Inferior parietal cortex (tissue), 1 donor: ENCODE results near the gene IMPDH1.

Source experiments
- DNase-seq: peaks from one replicate; pipeline ENCODE4 v3.0.0-alpha.2; 2016; ENCODE audit errors: extremely low spot score

The IMPDH1 gene

DNA sequence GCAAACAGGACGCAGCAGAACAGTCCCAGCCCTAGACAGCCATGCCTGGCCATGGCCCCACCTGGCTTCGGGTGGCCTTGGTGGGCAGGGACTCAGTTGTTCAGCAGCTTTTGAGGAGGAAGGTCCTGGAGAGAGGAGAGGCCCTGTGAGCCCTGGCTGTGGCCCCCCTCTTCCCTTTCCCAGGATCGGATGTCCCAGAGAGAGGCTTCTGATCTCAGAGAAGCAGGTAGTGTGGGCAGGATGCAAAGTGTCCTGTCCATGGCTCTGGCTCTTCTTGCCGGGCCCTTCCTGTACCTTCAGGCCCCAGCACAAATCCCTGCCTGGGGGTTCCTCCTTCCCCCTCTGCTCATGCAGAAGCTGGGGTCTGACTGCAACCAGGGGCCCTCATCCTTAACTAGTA lies 49.8 kb downstream of the IMPDH1 start:
- DNase-seq = no peak

DNA sequence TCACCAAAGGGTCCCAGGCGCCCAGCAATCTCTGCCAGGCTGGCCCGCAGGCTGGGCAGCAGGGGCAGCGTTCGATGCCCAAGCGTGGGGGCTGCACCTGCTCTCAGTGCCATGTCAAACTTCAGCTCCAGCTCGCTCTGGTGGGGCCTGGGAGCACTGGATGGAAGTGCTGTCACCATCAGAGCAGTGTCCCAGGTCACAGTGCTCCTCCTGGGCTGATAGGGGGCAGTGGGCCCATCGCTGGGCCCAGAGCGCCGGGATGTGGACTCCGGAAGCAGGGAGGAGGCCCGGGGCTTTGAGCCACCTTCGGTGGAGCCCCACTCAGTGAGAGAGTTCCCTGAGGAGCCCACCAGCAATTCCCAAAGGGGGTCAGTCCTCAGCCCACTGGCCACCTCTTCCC lies 50.4 kb downstream of the IMPDH1 start:
- no peak for DNase-seq

DNA sequence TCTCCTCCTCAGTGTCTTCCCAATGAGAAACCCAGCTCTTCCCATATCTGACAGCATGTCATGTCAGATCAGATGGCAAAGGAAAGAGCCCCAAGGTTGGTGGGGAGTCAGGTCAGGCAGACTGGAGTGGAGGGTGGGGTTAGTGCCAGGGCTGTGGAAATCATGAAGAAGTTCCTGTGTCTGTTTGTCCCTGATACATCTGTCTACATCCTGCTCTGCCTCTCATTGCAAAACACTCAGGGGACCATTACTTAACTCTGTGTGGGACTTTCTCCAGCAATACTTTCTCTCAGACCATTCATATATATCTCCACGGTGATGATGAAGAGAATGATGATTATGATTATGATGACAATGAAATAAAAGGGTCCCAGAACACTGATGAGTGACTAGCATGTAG lies 51.5 kb downstream of the IMPDH1 start:
- DNase-seq = no peak

DNA sequence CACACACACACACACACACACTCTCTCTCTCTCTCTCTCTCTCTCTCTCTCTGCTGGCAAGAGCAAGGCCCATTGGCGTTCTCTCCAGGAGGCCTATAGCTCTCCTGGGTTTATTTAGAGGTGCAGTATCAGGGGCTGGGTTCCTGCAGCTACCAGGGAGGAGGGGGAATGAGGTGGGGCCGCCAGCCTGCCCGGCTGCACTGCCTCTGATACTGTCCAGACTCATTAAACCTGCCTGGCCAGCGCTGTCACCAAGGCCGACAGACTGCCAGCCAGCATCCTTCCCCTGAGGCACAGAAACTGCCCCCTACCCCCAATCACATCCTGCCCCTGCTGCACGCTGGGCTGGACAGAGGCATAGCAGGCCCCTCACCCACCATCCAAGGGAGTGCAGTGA lies 52.6 kb downstream of the IMPDH1 start:
- DNase-seq = no peak

DNA sequence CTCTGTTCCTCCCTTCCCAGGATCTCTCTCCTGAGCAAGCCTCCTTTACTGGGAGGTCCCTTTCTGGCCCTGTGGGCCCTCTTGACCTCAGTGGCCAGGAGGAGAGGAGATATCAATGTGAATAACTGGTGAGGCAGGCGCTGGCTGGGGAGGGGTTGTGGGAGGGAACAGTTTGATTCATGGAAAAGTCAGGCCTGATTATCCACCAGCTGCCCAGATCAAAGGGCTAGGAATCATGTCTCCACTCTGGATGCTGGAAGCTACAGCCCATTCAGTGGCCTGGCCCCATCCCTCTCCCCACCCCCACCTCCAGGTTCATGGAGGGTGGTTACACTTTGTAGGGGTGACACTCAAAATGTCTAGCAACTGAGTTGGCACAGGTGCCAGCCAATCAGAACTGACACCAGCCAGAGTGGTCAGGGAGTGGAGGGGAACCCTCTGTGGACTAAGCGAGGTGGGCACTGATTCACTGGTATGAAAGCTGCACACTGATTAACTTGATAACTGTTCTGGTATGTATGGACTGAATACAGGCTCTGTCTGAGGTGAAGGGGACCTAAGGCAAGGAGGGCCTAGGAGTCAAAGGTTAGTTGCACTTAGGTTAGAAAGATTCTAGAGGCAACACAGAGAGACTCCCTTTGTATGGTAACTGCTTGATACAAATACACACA lies 53.1 kb downstream of the IMPDH1 start:
- no peak for DNase-seq

DNA sequence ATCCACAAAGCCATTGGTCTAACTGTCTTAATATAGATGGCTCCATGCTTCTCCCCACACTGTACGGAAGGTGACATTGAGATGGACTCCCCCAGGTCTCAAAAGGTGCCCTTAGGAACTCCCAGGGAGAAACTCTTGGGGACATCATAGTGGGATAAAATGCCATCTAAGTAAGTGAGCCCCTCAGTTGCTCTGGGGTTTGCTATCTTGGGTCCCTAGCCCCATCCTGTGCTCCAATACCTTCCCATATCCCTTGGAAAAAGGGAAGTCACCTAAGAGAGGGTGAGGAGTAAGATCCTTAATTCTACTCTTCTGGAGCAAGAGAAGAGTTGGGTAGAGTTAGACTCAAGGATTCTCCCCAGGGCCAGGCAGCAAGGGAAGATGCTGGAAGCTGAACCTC lies 56.2 kb downstream of the IMPDH1 start:
- DNase-seq = no peak

DNA sequence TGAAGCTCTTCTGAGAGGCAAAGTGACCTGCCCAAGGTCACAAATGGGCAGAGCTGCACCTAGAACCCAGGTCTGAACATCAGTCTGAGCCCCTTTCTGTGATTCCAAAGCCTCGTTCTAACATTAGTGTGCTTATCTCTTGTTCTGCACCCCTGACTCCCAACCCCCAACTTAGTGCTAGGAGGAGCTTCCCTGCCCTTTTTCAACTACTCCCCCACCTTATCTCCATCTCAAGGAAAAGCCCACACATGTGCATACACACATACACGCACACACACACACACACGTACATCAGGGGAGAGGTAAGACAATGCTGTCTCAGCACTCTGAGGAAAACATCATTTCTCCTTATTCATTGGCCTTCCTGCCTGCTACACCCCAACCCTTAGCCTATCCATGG lies 56.6 kb downstream of the IMPDH1 start:
- DNase-seq = no peak

DNA sequence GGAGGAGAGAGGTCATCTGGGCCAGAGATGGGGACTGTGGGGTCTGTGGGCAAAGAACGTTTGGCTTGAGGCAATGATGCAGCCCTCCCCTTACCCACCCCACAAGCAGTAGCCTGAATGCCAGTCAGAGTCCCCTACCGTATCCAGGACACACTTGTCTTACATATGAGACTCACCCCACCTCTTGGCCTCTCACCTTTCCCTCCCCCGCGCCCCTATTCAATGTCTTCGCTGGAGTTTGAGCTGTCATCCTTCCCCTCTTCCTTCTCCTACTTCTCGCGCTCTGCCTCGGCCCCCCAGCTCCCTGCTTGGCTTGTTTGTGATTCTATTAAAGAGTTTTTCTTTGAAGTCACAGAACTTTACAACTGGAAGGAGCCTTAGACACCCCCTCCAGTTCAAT lies 57.1 kb downstream of the IMPDH1 start:
- DNase-seq = no peak

DNA sequence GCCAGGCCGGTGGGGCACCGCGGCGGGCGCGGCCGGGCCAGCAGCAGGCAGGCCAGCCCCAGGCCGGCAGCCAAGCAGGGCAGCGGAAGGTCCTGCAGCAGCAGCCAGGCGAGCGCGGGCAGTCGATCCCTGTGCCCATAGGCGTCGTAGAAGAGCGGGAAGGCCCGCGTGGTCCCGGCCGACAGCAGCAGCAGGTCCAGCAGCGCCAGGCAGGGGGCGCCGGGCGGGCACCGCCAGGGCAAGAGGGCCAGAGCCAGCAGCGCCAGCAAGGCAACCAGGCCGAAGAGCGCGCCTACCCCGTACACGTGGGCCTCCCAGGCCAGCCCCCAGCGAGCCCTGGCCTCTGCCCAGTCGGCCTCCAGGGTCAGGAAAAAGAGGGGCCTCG lies 57.6 kb downstream of the IMPDH1 start:
- DNase-seq = no peak

DNA sequence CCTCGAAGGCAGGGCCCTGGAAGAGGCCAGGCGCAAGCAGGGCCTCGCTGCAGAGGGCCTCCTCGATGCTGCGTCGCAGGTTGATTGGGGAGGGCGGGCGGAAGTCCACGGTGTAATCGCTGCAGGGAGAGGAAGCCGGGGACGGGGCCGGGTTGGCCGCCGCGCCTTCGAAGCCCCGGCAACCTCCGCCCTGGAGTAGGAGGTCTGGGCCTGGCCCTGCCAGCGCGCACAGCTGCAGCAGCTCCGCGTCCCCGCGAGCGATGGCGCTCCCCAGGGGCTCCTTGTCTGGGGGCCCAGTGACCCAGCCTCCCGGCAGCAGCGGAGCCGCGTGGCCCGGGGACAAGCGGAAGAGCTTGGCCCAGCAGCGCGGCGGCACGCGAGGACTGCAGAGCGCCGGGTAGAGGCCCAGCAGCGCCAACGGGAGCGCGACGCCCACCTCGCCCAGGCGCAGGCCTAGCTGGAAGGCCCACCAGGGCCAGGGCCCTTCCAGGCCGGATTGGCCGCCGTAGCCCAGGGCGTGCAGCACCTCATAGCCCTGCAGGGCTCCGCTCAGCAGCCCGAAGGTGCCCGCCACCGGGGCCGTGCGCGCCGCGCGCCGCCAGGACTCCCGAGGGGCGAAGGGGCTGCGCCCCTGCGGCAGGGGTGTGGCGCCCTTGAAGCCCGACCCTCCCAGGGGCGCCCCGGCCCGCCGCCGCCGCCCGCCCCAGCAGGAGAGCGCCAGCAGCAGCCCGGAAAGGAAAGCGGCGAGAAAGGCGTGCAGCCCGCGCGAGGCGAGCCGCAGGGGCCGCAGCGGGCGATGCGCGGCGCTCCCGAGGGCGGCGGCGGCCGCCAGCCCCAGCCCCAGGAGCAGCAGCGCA lies 58.3 kb downstream of the IMPDH1 start:
- DNase-seq = no peak

DNA sequence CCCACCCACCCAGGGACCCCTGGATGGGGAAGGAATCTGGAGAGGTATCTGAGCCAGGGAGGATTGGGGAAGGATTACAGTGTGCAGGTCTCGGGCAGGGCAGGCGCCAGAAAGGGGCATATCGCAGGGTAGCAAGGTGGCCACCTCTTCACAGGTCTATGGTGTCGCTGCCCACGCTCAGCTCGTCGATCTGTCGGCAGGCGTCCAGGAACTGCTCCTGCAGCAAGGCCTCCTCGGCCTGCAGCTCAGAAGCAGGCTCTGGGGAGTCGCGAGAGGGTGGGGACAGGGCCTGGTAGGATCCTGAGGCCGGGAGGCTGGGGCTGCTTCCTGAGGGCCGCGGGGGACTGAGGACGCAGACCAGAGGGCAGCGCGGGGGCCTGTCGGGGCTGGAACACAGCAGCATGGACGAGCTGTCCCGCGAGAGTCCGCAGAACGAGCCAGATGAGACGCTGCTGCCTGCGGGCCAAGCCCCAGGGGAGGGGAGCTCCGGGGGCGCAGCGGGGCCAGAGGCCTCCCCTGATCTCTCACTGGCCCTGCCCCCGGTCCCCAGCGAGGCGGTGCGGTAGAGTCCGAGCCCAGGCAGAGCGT lies 59.0 kb downstream of the IMPDH1 start:
- no peak for DNase-seq

DNA sequence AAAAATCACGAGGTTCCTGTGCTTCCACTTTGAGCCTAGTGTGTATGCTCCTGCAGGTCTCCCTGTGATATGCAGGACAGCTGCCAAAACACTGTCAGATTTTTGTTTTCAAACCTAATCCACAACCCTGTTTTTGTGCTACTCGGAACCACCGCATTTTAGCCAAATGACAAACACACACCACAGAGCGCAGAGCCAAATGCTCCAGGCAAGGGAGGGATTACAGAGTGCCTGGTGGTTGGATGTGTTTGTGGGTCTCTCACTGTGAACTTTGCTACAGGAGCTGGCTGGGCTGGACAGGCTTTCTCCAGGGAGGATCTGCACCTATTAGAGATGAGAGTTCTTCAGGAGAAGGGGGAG lies 60.3 kb downstream of the IMPDH1 start:
- DNase-seq = no peak

DNA sequence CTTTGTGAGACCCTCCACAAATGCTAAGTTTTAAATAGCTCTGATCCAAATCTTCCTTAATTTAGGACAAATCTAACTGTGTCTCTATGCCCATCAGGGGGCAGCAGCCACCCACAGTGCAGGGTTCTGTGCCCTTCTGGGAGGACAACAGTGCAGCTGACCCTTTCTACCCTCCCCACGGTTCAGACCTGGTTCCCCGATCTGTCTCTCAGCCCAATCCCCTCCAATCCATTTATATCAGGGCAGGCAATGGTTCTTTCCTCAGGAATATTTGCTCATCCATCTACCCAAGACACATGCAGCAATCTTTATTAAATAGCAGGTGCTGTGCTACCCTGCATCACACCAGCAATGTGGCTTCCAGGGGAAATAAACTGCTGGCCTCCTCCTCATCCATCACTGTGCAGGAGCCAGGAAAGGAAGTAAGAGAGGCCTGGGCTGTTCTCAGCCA lies 62.1 kb downstream of the IMPDH1 start:
- DNase-seq = peak; percentile 77

DNA sequence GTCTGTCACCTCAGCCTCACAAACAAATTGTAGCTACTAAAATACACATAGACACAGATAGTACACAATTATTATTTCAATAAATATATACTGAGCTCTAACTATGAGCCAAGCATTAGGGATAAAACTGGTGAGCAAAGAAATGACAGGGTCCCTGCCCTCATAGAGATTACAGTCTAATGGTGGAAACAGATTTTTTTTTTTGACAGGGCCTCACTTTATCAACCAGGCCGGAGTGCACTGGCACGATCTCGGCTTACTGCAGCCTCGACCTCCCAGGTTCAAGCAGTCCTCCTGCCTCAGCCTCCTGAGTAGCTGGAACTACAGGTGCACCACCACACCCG lies 65.4 kb downstream of the IMPDH1 start:
- DNase-seq = no peak

DNA sequence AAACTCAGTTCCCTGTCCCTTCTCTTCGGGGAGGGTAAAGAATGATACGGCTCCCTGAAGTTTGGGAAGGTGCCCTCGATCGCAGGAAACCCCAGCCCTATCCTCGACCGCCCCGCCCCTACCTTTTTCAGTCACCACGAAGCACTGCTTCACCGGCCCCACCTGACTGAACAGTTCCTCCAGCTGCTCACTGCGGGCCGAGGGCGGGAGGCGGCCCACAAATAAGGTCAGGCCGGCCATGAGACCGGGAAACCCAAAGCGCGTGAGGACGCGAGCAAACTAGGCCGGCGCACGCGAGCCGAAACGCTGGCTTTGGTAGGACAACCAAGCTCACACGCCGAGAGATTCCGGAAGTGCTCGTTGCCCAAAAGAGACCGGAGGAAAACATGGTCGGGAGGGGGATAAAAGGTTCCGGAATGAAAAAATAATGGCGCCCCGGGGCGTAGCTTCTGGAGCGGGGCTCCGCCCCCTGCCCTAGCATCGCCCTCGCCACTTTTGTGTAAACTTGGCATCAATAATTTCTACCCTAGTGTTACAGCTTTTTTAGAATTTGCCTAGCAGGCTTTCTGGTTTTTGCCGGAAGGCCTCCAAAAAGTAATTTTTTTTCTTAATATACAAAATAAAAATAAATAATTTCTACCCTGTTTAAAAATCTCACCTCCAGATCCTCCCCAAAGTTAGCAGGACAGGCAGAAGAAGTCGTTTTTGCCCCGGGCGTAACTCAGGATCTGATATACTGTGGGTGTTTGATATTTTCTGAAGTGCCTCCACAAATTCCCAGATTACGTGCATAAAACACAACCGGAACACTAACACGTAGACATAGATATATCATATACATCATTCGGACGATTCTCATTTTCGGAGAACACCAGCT lies 66.0 kb downstream of the IMPDH1 start, which contains the start of gene RBM28:
Gene RBM28, minus strand, starts transcription at position 355 of the 877 bp plus-strand sequence. Its CDS starts 115 bp downstream, at position 240.
- peak; percentile 97 for DNase-seq
